ENCODE measurements around the gene FOSL1.

The FOSL1 gene

DNA sequence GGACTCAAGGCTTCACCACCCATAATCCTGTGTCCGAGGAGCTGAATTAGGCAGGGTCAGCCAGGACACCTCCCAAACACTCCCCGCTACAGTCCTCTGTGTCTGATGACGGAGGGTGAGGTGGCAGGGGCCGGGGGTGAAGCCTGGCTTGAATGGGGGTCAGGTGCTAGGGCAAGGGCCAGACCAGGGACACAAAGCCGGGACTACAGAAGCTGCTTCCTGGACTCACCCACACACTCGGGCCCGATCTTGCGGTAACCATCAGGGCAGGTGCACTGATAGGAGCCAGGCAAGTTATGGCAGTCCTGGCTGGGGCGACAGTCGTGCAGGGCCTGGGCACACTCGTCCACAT is 29.9 kb downstream of the FOSL1 start:
- ChIA-PET CTCF (interaction anchor here (0.8 to 33.3 kb wide), 6 partner anchors 9 to 159 kb away, joined by 3 to 1090 read pairs (median 90); partner anchors contain the start of genes CCDC85B, FIBP, KAT5 and MUS81), POLR2A (interaction anchor here (1.4 to 6.8 kb wide), 2 partner anchors 10 to 21 kb away, joined by 5 to 103 read pairs; partner anchors contain the start of genes CCDC85B, CFL1 and MUS81)
- DNase-seq (ENCODE audit: low read depth, low spot score): no peak
- TF ChIP-seq, protein P1, sequence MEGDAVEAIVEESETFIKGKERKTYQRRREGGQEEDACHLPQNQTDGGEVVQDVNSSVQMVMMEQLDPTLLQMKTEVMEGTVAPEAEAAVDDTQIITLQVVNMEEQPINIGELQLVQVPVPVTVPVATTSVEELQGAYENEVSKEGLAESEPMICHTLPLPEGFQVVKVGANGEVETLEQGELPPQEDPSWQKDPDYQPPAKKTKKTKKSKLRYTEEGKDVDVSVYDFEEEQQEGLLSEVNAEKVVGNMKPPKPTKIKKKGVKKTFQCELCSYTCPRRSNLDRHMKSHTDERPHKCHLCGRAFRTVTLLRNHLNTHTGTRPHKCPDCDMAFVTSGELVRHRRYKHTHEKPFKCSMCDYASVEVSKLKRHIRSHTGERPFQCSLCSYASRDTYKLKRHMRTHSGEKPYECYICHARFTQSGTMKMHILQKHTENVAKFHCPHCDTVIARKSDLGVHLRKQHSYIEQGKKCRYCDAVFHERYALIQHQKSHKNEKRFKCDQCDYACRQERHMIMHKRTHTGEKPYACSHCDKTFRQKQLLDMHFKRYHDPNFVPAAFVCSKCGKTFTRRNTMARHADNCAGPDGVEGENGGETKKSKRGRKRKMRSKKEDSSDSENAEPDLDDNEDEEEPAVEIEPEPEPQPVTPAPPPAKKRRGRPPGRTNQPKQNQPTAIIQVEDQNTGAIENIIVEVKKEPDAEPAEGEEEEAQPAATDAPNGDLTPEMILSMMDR (IDR thresholded peaks at IDR 0.05; ENCODE audit: insufficient read depth, low read length, missing control alignments): no peak
- peak overlapping the region; percentile 80 for H3K4me3 ChIP-seq (ENCODE audit: low read depth, low read length)

DNA sequence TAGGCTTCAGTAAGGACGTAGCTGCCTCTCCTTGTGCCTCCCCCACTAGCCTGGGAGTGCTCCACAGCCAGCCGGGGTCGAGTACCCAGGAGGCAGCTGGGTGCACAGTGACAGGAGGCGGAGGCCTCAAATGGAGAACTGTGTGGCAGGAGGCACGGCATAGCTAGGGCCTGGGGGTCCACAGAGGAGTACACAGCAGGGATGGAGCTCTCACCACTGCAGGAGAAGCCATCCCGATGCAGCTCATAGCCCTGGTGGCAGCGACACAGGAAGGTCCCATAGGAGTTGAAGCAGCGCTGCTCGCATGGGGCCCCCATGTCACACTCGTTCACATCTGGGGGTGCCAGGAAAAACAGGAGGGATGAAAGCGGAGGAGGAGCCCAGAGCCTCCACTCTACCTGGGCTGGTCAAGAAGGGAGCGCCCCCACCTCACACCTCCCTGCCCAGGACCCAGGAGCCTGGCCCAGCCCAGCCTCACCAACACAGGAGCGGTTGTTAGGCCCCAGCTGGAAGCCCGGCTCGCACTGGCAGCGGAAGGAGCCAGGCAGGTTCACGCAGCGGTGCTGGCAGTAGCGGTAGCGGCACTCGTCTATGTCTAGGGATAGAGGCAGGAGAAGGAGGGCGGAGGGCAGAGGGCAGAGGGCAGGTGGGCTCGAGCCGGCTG is 30.4 kb downstream of the FOSL1 start:
- POLR2A ChIA-PET: interaction anchor here (1.4 to 6.8 kb wide), 2 partner anchors 10 to 21 kb away, joined by 5 to 103 read pairs; partner anchors contain the start of genes CCDC85B, CFL1 and MUS81
- DNase-seq (ENCODE audit: low read depth, low spot score): no peak
- TF ChIP-seq, protein P1 (IDR thresholded peaks at IDR 0.05; ENCODE audit: insufficient read depth, low read length, missing control alignments): no peak
- no peak overlapping the region for H3K4me3 ChIP-seq (ENCODE audit: low read depth, low read length)
- CTCF ChIA-PET: interaction anchor here (0.8 to 33.3 kb wide), 6 partner anchors 9 to 158 kb away, joined by 3 to 1090 read pairs (median 90); partner anchors contain the start of genes CCDC85B, FIBP, KAT5 and MUS81

DNA sequence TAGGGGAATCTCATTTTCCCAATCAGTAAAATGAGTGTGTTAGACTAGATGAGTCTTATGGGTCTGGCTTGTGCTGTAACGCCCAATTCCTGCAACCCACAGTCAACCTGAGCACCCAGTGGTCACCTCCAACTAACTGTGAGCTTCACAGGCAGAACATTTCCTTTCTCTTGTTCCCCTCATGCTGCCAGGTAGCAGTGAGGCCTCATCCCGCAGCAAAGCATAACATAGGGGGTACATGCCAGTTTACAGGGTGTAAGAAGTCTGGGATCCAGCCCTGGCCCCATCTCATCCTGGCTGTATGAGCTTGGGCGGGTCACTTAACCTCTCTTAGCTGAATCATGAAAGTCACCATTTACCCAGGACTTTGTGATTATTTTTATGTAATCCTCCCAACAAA is 31.3 kb downstream of the FOSL1 start:
- no peak overlapping the region for H3K4me3 ChIP-seq (ENCODE audit: low read depth, low read length)
- CTCF ChIA-PET: interaction anchor here (1.5 to 33.3 kb wide), 5 partner anchors 8 to 199 kb away, joined by 3 to 1090 read pairs (median 174); partner anchors contain the start of genes CCDC85B, FIBP, KAT5 and MUS81
- no peak for DNase-seq (ENCODE audit: low read depth, low spot score)
- TF ChIP-seq, protein P1 (IDR thresholded peaks at IDR 0.05; ENCODE audit: insufficient read depth, low read length, missing control alignments): no peak
- POLR2A ChIA-PET: interaction anchor here (0.6 to 6.8 kb wide), 3 partner anchors 8 to 144 kb away, joined by 3 to 103 read pairs (median 5); partner anchors contain the start of genes CFL1 and MUS81

DNA sequence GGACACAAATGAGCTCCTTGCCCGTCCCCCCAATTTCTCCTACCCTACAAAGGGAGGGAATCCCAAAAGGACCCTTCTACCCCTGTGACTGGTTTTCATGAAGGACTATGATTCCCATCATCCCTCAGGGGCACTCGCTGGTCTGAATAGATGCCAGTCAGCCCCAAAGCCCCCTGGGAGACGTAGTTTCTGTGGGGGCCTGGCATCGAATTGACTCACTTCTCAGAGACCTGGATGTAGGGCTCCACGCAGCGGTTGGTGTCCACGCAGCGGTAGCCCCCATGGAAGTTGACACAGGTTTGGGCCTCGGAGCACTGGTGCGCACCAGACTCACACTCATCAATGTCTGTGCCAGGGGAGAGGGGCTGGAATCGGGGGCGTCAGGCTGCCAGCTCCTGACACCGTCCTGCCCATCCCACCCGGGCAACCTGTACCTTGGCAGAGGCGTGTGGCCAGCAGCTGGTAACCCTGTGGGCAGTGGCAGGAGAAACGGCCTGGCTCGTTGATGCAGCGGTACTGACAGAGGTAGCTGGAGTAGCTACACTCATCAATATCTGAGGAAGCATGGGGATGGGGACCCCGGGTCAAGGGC is 32.0 kb downstream of the FOSL1 start:
- ChIA-PET CTCF (interaction anchor here (1.5 to 33.3 kb wide), 4 partner anchors 7 to 199 kb away, joined by 3 to 1090 read pairs (median 269); partner anchors contain the start of genes CCDC85B, FIBP, MUS81 and SART1), POLR2A (interaction anchor here (2.1 to 6.8 kb wide), 2 partner anchors 8 to 9 kb away, joined by 5 to 103 read pairs; partner anchors contain the start of genes CFL1 and MUS81)
- no peak overlapping the region for H3K4me3 ChIP-seq (ENCODE audit: low read depth, low read length)
- TF ChIP-seq, protein P1 (IDR thresholded peaks at IDR 0.05; ENCODE audit: insufficient read depth, low read length, missing control alignments): no peak
- no peak for DNase-seq (ENCODE audit: low read depth, low spot score)

DNA sequence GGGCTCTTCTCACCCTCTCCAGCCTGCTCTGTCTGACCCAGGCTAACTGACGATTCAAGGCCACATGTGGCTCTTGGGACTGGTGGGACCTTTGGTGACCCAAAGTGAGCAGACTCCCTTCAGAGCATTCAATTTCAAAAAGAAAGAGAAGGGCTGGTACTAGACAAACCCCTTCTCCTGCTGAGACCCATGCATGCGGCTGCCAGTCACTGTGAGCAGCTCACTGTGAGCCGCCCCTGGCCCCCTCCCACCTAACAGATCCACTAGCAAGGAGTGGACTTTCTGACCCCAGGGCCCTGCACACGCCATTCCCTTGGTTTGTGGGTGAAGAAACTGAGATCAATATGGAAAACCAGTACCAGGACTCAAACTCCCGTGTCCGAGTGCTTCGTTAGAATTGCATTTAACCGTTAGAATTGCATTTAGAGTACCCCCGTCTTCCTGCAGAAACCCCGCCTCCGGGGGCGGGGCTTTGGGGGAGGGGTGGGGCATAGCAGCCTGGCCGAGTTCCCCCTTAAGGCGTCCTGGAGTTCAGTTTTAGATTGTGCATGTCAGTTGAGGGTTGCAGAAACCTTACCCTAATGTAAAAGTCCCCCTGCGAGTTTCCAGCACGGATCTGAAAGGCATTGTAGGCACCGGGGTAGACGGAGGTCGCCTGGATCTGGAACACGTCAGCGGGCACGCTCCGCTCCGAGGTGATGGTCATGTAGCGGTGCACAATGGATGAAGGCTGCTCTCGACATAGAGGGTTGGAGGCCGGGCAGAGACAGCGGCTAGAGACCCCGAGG is 32.7 kb downstream of the FOSL1 start:
- ChIA-PET CTCF (interaction anchor here (0.7 to 33.3 kb wide), 4 partner anchors 6 to 112 kb away, joined by 5 to 1090 read pairs (median 269); partner anchors contain the start of genes CCDC85B, CFL1, FIBP and MUS81), POLR2A (interaction anchor here (2.1 to 6.8 kb wide), 2 partner anchors 8 to 9 kb away, joined by 5 to 103 read pairs; partner anchors contain the start of genes CFL1 and MUS81)
- no peak overlapping the region for H3K4me3 ChIP-seq (ENCODE audit: low read depth, low read length)
- no peak for DNase-seq (ENCODE audit: low read depth, low spot score)
- TF ChIP-seq, protein P1 (IDR thresholded peaks at IDR 0.05; ENCODE audit: insufficient read depth, low read length, missing control alignments): no peak
